ENCODE measurements around the gene PLCXD3.
"Not testable (repeated sequence)": the region's sequence is repeated elsewhere in the genome, so short reads cannot be mapped to it uniquely, and the experiment has no call there.

Gene PLCXD3

GRCh38 chr5:41485533-41485932, 24.9 kb downstream of the PLCXD3 start:
- no peak for DNase-seq

DNA sequence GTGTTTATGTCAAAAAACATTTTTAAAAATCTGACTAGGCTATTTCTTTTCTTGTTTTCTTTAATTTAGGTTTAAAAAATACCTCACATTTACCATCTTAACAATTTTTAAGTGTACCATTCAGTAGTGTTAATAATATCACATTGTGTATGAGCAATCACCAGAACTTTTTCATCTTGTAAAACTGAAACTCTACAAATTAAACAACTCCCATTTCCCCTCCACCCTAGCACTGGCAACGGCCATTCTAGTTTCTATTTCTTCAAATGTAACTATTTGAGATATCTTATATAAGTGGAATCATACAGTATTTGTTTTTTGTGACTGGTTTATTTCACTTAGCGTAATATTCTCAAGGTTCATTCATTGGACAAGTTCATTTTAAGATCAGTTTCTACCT, 27.7 kb downstream of the PLCXD3 start:
- no peak for DNase-seq

GRCh38 chr5:41482173-41482572, 28.2 kb downstream of the PLCXD3 start:
- no peak for DNase-seq

DNA sequence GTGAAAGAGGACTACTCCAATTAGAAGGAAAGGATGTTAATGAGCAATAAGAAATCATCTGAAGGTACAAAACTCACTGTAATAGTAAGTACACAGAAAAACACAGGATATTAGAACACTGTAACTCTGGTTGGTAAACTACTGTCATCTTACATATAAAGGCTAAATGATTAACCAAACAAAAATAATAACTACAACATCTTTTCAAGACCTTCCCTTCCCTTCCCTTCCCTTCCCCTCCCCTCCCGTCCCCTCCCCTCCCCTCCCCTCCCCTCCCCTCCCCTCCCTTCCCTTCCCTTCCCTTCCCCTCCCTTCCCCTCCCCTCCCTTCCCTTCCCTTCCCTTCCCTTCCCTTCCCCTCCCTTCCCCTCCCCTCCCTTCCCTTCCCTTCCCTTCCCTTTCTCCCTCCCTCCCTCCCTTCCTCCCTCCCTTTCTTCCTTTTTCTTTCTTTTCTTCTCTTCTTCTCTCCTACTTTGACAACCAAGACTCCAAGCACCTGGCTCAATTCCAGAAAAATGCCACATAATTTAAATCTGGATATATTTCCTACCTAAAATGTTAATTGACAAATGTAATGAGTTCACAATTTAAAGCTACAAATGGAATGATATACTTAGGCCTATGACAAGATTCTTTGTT, 38.7 kb downstream of the PLCXD3 start:
- DNase-seq = not testable (repeated sequence)

GRCh38 chr5:41465493-41466171, 44.8 kb downstream of the PLCXD3 start:
- no peak for DNase-seq

GRCh38 chr5:41459557-41459956, 50.8 kb downstream of the PLCXD3 start:
- no peak for DNase-seq

DNA sequence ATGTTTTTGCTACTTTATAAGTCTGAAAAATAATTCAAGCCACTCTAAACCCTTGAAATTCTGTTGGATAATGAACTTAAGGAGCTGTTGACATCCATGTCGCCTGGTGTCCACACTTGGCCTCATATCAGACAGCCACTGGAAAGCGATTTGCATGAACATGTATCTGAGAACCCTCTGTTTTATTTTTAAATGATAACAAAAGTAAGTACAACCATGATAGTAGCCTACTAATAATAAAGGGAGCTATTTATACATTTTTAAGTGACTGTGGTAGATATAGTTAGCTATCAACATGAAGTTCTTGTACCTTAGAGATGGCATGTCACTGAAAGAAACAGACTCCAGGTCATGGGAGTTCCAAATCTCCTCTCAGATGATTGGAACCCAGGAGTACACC, 53.3 kb downstream of the PLCXD3 start:
- DNase-seq = no peak

DNA sequence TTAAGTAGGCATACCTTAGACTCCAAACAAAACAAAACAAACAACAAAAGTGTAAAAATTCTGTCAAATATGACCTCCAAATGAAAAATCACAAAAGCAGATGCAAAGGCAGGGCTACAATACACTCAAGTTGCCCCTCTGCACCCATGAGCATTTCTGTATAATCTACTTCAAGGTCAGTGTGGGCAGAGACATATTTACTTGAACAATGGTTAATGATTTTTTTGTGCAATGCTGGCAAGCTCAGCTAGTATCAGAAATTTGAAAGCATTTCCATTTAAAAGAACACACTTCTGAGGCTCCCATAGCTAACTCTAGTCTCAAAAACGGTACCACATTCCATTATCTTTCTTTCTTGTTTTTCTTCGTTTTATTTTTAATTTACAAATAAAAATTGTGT, 57.9 kb downstream of the PLCXD3 start:
- no peak for DNase-seq

DNA sequence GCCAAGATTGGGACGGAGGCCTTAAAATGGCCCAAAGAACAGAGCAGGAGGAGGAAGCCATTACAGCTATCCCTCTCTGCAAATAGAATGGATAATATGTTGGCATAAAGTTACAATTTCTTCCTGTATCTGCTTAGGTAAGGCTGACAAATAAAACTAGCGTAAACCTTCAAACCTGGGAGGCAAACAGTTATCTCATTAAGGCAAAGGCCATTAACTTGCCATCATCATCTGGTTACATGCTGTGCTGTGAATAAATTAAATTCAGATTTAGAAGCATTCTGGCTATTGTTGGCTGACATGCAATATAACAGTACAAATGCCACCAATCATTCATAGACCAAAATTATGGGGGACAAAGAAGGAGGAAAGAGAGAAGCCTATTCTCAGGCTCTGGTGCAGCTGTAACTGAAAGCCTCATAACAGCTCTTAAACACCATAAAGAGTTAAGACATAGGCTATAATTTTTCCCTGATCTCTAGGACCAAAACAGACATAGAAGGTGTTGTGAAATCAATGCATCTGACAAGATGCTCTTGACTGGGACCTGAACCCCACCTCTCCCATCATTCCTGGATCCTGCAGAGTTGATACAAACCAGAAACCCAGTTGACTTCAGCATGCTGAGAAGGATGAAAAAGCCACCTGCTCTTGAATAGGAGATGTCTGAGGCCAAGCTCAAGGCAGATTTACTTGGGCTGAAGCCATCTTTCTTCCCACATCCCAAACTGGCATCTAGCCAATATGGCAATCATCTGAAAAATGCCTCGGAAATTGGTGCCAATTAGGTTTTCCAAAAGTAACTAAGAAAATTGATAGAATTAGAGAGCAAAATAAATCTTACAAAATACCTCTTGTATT, 62.5 kb downstream of the PLCXD3 start:
- peak in 1 of 2 experiments; percentile 5 for DNase-seq

DNA sequence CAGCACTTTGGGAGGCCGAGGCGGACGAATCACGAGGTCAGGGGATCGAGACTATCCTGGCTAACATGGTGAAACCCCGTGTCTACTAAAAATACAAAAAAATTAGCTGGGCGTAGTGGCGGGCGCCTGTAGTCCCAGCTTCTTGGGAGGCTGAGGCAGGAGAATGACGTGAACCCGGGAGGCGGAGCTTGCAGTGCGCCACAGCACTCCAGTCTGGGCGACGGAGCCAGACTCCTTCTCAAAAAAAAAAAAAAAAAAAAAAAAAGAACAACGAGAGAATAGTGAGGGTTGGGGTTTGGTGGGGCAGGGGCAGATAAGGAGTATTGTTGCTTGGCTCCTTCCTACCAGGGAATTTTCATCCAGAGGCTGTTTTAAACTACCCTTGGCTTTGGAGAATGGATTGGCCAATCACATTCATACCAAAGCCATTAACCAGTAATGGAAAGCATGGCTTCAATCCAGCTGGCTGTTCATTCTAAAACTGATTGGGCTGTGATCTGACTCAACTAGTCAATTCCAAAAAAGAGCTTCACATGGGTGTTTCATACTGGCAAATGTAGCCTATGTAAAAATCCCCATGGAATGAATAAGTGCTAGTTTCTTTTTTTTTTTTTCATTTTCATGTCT, 64.4 kb downstream of the PLCXD3 start:
- DNase-seq = no peak

GRCh38 chr5:41435276-41435675, 75.1 kb downstream of the PLCXD3 start:
- no peak for DNase-seq

- DNase-seq = no peak
Measured at GRCh38 chr5:41433552-41434181, 76.7 kb downstream of the PLCXD3 start.

DNA sequence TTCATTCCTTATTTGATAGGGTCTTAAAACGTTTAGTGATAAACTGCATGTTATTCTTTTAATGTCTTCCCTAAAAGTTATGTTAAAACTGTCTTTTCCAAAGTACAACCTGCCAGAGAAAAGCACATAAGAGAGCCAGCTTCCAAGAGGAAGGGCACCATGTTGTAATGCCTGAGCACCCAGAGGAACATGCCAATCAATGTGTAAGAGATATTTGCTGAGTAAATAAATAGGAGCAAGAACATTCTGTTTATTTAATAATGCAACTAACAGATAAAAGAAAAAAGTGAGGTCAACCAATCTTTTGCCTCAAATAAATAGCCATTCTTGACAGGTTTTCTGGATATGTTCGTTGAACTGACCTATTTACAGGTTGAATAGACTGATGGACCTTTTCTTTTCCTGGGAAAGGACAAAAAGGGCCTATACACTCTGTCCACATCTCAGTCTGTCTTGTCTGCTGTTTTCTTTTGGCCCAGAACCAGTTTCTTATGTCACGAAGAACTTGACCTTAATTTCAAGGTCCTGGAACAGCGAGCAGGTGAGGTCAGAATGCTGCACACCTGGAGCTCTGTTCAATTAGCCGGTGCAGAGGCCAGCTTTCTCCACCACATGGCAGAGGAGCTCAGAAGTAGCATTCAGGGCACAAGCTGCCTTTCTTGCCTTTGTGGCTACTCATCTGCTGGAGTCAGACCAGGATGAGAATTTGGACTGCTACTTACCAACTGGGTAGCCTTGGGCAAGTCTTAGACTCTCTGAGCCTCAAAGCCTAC, 77.7 kb downstream of the PLCXD3 start:
- DNase-seq = no peak

GRCh38 chr5:41427505-41427904, 82.9 kb downstream of the PLCXD3 start:
- no peak for DNase-seq

- DNase-seq = no peak
Measured at GRCh38 chr5:41425736-41426135, 84.7 kb downstream of the PLCXD3 start.

DNA sequence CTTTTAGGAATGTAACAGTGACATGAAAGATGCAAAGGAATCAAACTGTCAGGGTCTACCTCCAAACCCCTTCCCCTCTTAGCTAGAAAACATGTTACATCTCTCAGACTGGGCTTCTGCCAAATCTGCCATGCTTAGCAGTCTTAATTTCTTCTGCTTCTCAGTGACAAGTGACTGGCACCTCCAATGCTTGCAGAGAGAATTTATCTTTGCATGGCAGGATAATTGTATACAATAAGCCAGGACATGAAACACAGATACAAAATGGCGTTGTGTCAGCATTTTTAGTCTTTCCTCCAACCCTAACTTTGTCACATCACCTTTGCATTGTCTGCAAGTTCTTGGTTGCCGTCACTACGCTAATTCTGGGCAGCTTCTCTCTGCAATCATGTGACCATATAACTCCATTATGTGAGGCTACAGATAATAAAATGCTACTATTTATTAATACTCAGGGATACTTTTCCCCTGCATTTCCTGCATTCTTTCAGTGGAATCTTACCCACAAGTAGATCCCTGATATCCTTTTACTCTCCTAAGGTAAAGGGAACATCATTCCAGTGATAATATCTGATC, 89.8 kb downstream of the PLCXD3 start:
- DNase-seq = no peak

DNA sequence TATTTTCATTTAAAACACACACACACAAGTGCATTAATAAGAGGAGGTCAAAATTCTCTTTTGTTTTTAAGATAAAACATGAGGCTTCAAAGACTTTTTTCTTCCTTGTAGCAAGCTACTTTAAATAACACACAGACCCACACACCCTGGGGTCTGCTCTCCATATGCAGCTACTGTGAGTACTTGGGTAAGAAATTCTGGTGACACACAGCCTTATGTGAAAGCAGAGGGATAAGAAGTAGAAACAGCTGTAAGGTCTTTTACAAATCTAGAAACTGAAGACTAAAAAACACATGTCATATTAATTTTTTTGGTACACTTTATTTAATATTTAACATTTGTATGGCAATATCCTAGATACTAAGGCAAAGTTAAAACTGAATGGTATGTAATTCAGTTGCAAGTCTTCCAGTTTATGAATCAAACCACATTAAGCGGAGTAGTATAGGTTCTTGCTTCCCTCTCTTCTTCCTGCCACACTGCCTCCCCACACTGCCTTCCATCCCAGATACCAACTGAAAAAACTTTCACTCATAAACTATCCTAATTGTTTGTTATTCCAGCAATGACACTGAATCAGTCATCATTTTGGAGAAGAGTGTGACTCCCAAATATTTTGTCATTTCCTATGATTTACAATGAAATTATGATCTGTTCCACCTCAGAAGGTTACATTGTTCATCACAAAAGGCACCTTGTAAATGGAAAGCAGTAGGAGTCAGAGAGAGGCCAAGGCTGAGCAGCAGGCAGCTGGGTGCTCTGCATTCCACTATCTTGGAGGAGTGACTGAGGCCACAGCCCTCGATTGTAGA, 92.0 kb downstream of the PLCXD3 start:
- DNase-seq = no peak

GRCh38 chr5:41416336-41416735, 94.1 kb downstream of the PLCXD3 start:
- peak; percentile 19 to 69 for DNase-seq

DNA sequence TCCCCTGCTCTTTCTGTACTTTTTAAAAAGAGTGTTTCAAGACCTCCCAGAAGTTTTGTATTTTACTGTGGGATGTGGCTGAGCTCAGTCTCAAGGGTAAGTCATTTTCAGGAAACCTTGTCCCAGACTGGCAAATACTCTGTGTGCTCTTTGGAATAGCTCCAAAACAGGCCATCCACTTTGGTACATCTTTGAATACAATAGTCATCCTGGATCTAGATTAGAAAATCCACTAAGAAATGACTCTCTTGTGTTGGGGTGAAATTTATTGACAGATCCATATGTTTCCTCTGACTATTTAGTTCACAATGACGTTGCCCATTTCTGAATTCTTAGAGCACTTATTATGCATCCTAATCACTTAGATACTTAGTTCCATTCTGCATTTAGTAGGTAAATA, 95.2 kb downstream of the PLCXD3 start:
- DNase-seq = no peak

DNA sequence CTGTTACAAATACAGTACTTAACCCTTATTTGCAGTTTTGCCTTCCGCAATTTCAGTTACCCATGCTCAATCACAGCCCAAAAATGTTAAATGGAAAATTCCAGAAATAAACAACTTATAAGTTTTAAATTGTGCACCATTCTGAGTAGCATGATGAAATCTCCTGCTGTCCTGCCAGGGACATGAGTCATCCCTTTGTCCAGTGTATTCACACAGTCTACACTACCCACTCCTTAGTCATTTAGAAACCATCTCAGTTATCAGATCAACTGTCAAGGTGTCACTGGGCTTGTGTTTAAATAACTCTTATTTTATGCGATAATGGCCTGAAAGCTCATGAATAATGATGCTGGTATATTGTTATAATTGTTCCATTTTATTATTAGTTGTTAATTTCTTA, 95.8 kb downstream of the PLCXD3 start:
- DNase-seq = no peak

GRCh38 chr5:41413074-41413473, 97.3 kb downstream of the PLCXD3 start:
- no peak for DNase-seq
